GM19193 (cell line): ENCODE measurements around the gene ANKRD11.

Experiments used
- POLR2A ChIP-seq: IDR thresholded peaks from 4 replicates; pipeline ENCODE4 v1.6.1; 2011; ENCODE audit not compliant: insufficient read depth, insufficient read length; ENCODE audit errors: extremely low read depth

Gene ANKRD11

DNA sequence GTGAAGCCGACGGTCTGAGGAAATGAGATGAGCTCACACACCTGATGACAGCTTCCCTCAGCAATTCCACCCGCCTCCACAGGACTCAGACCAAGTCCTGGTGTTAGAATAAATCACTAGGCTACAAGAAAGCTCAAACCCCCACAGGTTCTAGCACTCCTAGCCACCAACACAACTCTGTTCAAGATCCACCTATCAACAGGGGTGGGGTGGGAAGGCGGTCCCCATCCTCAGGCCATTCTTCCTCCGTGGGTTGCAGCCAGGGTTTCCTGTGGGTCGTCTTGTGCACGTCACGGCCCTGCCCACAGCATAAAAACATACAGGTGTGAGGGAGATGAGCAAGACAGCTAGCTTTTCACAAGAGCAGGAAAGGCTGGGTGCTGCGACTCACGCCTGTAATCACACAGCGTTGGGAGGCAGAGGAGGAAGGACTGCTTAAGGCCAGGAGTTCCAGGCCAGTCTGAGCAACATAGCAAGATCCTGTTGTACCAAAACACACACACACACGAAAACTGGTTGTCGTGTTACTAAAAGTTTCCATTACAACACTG, 81.1 kb downstream of the ANKRD11 start:
- no peak for TF ChIP-seq POLR2A

DNA sequence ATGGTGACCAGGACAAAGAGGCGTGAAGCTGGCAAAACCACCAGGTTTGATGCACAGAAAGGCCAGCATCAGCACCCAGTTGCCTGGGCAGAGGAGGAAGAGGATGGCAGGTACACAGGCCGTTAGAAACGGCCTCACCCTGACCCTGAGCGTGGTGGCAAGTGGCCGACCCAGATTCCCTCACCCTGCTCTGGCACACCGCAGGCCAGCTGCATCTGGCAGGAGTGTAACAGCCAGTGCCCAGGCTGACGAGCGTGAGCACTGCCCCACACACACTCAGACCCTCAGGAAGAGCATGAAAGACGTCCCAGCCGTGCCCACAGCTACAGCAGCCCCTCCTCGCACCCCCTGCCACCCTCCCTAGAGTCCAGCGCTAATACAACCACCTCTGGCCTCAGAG, 82.0 kb downstream of the ANKRD11 start:
- no peak for TF ChIP-seq POLR2A

GRCh38 chr16:89407925-89408300, 82.4 kb downstream of the ANKRD11 start:
- TF ChIP-seq POLR2A: no peak

GRCh38 chr16:89407282-89407924, 83.0 kb downstream of the ANKRD11 start:
- no peak for TF ChIP-seq POLR2A

GRCh38 chr16:89406277-89406888, 84.0 kb downstream of the ANKRD11 start:
- TF ChIP-seq POLR2A: no peak

DNA sequence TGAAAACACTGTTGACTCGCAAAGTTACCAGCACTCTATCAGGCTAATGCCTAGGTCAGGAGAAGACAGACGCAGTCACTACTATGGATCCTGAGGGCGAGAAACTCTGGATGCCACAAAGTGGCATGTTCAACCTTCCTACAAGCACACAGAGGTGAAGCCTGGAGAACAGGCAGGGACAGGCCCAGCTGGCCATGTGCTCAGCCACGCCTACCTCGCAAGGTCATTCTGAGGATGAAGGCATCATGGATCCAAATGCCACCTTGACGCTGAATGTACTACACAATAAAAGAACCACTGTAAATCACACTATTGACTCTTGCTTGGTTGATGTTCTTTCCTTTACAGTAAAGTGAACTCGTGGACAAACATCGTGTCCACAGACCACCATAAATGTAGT, 85.8 kb downstream of the ANKRD11 start:
- TF ChIP-seq POLR2A: no peak

GRCh38 chr16:89402962-89403361, 87.4 kb downstream of the ANKRD11 start:
- TF ChIP-seq POLR2A: no peak

DNA sequence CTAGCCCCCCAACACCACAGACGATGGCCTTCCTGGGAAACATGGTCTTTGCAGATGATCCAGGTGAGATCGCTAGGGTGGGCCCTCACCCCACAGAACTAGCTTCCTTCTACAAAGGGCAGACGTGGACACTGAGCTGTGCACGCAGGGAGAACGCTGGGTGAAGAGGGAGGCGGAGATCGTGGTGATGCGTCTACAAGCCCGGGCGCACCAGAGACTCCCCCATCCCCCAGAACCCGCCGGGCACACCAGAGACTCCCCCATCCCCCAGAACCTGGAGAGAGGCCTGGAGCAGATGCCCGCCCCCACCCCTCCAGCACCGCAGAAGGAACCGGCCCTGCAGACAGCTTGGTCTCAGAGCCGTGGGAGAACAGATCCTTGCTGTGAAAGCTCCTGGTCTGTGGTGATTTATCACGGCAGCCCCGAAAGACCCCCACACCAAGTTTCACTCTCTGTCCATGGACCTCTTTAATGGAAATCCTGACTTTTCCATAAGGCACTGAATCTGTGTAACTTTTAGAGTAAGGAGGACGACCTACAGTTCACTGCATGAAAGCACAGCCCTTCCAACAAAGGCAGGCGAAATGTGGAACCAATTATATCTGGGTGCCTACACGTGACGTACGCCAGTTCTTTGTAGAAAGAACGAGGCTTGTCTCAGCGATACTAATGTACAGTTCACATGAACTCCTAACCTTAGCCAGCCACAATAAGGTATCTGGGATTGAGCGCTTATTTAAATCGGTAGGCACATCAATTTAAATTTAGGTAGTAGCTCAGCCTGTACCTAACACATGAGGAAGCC, 88.5 kb downstream of the ANKRD11 start:
- no peak for TF ChIP-seq POLR2A

DNA sequence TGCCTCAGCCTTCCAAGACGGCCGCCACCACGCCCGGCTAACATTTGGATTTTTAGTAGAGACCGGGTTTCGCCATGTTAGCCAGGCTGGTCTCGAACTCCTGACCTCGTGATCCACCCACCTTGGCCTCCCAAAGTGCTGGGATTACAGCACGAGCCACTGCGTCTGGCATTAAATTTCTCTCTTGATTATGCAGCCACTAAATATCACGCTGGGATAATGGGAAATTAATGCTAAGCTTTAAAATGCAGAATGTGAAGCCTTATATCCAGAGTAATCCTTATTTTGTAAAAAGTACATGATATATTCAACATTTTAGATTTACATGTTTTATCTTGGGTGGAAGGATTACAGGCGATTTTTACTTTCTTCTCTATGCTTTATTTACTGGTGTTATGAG, 89.2 kb downstream of the ANKRD11 start:
- TF ChIP-seq POLR2A: no peak

DNA sequence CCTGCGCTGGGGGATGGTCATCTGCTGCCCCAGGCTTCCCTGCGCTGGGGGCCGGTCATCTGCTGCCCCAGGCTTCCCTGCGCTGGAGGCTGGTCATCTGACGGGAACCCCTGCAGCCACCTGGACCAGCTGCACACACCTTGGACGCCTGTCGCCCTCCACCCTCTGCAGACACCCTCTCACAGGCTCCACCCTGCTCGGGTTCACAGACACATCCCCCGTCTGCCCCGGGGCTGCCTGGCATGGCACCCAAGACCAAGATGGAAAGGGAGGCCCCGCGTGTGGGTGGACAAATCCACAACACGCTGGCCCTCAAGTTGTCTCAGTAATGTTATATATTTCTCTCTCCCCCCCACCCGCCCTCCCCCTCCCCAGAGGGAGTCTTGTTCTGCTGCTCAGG, 89.6 kb downstream of the ANKRD11 start:
- no peak for TF ChIP-seq POLR2A

DNA sequence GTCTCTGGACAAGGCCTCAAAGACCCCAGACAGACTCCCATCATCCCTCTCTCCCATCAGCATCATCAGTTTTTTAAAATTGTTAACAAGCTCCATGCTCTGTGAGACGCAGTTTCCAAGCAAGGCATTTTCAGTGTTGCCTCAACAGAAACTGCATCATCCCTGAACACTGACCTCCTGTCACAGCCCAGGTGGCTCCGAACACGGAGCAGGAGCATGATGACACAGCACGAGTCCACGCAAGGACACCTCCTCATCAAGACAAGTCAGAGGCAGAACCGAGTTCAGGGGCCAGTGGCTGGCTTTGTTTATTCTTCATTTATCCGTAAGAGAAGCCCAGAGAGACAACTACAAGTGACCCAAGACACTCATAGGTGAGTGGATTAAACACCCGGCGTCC, 91.4 kb downstream of the ANKRD11 start:
- no peak for TF ChIP-seq POLR2A

- TF ChIP-seq POLR2A: no peak
Observed at GRCh38 chr16:89397331-89397861, 93.0 kb downstream of the ANKRD11 start.

DNA sequence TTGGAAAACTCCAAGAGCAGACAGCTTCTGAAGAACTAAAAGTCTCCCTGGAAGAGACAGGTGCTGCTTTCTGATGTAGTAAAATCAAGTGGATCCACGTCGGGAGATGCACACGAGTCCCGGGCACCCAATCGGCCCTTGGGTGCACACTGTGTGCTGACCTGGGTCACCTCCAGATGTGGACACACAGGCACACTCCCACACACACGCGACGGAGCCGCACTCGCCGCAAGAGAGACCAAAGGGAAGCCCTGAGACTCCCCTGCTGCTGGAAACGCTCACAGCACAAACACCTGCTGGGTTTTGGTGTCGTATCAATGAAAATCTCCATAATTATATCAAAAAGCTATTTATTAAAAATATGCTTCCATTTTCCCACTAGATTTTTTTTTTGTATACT, 94.2 kb downstream of the ANKRD11 start:
- no peak for TF ChIP-seq POLR2A

DNA sequence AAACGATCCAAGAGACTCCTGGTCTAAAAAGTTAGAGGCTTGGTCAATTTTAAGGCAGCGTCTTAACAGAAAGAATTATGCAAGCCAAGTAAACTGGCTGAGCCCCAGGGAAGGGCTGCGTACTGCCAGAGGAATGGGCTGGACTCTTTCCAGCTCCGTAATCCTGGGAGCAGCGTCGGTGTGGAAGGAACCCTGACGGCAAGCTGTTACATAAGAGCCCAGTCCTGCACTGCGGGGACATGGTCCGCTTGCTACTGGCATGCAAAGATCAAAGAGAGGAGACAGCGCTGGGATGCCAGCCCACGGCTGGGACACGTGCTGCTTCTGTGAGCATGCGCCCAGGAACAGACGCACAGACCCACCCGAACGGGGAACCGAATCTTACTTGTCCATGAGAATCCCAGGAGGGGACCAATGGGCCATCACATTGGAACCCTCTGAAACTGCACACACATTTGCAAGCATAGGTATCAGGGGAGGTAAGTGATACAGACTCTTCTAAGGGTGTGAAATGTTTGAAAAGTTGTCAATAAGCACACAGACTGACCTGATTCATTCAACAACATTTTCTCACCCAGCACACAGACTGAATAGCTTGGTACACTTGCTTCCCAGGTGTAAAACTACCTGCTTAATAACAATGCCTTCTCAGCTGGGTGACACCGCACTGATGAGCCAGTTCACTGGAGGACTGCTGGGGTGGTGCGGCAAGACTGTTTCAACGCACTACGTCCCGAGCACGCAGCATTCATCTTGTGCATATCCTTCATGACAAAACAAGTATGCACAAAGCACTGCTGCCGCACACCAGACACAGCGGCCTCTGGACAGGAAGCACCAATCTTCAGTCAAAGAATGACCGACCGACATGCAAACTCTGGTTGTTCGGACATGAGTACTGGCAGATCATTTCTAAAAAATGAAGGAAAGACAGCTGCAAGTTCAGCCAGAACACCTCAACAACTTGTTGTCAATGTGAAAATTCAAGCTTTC, 94.9 kb downstream of the ANKRD11 start:
- no peak for TF ChIP-seq POLR2A
